Daoy (cell line): Measurements from ENCODE around the gene GASK1B. TPM values are rescaled to one million over a fixed set of nuclear protein-coding genes. Genes with fewer than 3 reads are reported as not detected.

Source experiments
- DNase-seq: peaks from one replicate; pipeline ENCODE4 v3.0.0-alpha.2; 2015; ENCODE audit warnings: low read depth
- total RNA-seq: library from RNA; depleted of rRNA; stranded (reverse); fragments of >200 nt; shearing (Covaris generic); gene quantifications from 2 replicates; pipeline ENCODE4 v1.2.3, GENCODE V29; 2014; rRNA removed

GASK1B gene
- total RNA-seq, result 0.21 and 0.23 TPM in 2 replicates

- DNase-seq, result peak; percentile 22
These were observed at the start of gene GASK1B for GRCh38 chr4:158172261-158173258. Gene GASK1B, minus strand, starts transcription at chr4:158173025. Its CDS starts 1,650 bp downstream, at chr4:158171375.

GRCh38 chr4:158219623-158220022, 46.8 kb upstream of the GASK1B start:
- DNase-seq, result no peak

DNA sequence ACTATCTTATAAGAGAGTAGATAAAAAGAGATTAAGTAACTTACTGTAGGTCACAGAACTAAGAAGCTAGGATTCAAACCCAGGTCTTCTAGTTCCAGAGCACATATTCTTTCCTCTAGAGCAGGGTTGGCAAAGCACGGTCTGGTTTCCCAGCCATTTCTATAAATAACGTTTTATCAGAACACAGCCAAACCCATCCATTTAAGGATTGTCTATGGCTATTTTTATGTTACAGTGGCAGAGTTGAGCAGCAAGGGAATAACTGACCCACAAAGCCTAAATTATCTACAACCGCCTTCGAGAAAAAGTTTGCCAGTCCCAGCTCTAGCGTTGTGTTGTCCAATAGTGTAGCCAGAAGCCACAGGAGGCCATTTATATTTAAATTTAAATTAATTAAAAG, 44.9 kb upstream of the GASK1B start:
- no peak for DNase-seq

GRCh38 chr4:158214856-158215255, 42.0 kb upstream of the GASK1B start:
- DNase-seq, result no peak

GRCh38 chr4:158213466-158213865, 40.6 kb upstream of the GASK1B start:
- DNase-seq, result no peak

- no peak for DNase-seq
These were observed 38.4 kb upstream of the GASK1B start for GRCh38 chr4:158211222-158211621.

- peak; percentile 90 for DNase-seq
These were observed 37.3 kb upstream of the GASK1B start, which contains the start of gene TMEM144 for GRCh38 chr4:158209825-158210807. Gene TMEM144, plus strand, starts transcription at chr4:158210486. Its CDS starts 2,182 bp downstream, at chr4:158212668.

DNA sequence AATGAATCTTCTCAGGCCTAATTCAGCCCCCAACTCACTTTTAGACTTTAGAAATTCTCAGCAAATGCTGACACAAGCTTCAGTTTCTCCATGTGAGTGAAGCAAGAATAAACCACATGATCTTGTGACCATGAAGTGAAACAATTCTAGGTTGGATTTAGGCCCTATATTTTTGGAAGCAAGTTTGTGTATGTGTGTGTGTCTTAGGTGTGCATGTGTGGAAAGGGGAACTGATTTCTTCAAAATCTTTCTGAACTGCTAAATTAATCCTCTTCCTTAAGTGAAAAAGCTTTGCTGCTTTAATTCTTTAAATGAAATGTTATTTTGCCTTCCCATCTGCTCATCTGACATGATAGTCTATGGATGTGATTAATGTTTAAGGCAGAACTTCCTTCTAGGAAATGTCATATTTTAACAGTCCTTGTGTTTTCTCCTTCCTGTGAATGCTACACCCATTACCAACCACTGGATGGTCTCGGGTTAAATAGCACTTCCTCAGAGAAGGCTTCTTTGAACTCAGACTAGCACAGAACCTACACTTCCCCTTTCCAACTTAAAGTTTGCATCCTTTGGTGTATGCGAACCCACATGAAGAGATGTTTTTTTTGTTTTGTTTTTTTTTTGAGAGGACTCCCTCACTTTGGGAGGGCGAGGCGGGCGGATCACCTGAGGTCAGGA, 36.3 kb upstream of the GASK1B start:
- DNase-seq, result no peak

GRCh38 chr4:158203929-158204328, 31.1 kb upstream of the GASK1B start:
- no peak for DNase-seq

- no peak for DNase-seq
These were observed 30.6 kb upstream of the GASK1B start for GRCh38 chr4:158203436-158203835.

DNA sequence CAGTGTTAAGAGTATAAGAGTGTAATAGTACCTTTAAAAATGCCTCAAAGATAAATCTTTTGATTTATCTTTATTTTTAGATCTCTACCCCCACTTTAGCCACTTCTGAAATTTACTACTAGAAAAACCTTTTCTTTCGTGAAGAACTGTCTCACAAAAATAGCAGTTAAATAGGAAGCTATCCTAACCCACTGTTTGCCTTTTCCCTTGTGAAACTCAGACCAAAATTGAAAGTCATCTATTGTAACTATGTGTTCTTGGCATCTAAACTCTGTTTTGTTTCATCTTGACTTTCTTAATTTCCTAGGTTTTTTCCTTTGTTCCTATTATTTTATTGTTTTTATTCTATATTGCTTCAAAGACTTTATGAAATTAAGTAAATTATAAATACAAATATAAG, 29.7 kb upstream of the GASK1B start:
- no peak for DNase-seq

GRCh38 chr4:158201876-158202275, 29.1 kb upstream of the GASK1B start:
- no peak for DNase-seq

- DNase-seq, result no peak
These were observed 28.5 kb upstream of the GASK1B start for GRCh38 chr4:158201322-158201721.

DNA sequence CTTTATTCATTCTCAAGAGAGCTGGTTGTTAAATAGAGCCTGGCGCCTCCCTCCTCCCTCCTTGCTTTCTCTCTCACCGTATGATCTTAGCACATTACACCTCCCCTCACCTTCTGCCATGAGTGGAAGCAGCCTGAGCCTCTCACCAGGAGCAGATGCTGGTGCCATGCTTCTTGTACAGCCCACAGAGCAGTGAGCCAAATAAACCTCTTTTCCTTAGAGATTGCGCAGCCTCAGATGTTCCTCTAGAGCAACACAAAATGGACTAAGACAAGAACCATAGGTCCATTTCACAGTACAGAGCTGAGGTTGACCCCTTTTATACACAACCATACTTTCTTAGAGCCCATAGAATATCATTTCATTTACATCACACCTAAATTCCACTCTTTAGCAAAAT, 27.4 kb upstream of the GASK1B start:
- no peak for DNase-seq

DNA sequence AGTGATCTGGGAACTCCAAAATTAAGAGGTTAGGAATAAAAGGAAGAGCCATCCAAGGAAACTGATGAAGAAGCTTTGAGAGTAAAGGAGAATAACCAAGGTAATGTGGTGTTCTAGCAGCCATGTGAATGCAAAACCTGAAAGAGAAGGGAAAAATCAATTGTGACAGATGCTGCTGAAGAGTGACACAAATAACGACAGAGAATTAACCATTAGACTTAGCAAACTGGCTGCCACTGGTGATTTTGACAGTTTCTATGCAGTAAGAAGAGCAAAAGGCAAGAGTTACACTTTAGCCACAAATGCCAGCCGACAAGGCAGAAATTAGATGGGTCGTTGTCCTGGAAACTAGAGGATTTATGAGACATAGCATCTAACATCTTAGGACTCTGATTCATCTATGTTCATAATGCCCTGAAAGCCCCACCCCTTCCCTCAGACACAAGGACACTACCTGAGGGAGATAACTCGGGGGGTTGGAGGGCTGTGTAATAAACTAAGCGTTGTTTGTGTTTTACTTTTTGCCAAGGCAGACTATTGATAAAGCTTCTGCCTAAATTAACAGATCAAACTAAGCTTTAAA, 24.5 kb upstream of the GASK1B start:
- no peak for DNase-seq

DNA sequence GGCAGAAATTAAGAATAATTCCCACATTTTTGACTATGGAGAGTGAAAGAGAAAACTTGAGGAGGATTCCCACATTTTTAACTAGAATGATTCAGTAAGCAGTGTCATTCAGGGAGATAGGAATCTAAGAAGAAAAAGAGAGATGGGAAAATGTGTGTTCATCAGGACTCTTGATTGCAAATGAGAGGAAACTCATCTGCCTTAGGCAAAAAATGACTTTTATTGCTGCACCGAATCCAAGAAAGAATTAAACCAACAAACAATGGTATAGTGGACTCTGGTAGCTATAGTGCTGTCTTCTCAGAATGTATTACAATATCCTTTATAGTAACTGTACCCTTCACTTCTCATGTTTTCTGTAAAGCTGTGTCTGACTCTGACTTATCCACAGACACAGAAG, 22.5 kb upstream of the GASK1B start:
- no peak for DNase-seq

GRCh38 chr4:158193171-158193749, 20.4 kb upstream of the GASK1B start:
- DNase-seq, result no peak

DNA sequence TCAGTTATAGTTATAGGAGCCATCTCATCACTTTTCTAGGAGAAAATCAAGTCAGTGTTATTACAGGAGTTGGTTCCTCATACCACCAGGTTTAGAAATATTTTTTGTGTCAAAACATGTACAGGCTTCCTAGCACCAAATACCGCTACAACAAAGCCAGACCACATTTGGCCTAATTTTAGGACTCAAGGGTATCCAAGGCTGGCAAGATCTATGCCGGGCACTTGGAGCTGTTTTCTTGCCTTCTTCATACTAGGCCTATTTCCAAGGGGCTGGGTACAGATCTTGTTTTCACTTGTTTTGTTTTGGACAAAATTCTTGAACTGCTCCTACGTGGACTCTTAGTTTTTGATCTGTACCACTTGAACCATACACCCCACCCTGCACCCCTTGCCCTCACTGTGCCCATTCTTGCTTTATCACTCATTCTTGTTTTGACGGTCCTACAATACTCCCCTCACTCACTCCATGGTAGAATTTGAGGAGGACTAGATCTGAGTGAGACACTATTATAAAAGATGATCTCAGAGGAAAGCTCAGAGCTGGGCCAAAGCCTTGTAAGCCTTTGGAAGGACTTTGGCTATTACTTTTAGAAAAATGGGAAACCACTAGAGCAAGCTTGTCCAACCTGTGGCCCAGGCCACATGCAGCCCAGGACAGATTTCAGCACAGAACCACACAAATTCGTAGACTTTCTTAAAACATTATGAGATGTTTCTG, 19.8 kb upstream of the GASK1B start:
- no peak for DNase-seq

- DNase-seq, result no peak
These were observed 17.9 kb upstream of the GASK1B start for GRCh38 chr4:158190718-158191117.

- no peak for DNase-seq
These were observed 16.6 kb upstream of the GASK1B start for GRCh38 chr4:158189422-158189821.
